Esophagus squamous epithelium (tissue), 4 donors: ENCODE measurements around the gene CEP128.

Source experiments
- CTCF ChIP-seq, 6 experiments: fragments of 450-650 bp in 4 of 6; fragments of 200-600 bp in 2 of 6; sonication (generic) in 2 of 6; IDR thresholded peaks; one replicate each; pipeline ENCODE4 v1.5.1; 2016 to 2019; ENCODE audit warnings: antibody characterized with exemption in 6 of 6, mild to moderate bottlenecking in 4 of 6, moderate library complexity in 4 of 6
- POLR2A ChIP-seq, 4 donors: fragments of 450-650 bp; IDR thresholded peaks; one replicate each; pipeline ENCODE4 v1.6.1; 2017; ENCODE audit warnings: antibody characterized with exemption in 4 of 4, mild to moderate bottlenecking in 4 of 4, moderate library complexity in 3 of 4

GRCh38 chr14:80771201-80771600, 170.3 kb downstream of the CEP128 start:
- TF ChIP-seq CTCF (IDR thresholded peaks at IDR 0.05) (no peak), POLR2A (IDR thresholded peaks at IDR 0.05) (no peak)
